SK-N-SH (cell line): ENCODE data around the gene TCOF1.

Experiments
- FOSL2 ChIP-seq: IDR thresholded peaks from 2 replicates; pipeline ENCODE4 v1.4.0; 2012; ENCODE audit warnings: low read depth, mild to moderate bottlenecking, moderate library complexity, borderline replicate concordance
- GABPA ChIP-seq: IDR thresholded peaks from 2 replicates; pipeline ENCODE4 v1.4.0; 2012; ENCODE audit warnings: low read depth, mild to moderate bottlenecking
- MXI1 ChIP-seq: IDR thresholded peaks from 2 replicates; pipeline ENCODE4 v1.6.1; 2012; ENCODE audit warnings: mild to moderate bottlenecking, low read depth, low read length, improper control_type of control experiment
- TAF1 ChIP-seq: IDR thresholded peaks from 2 replicates; pipeline ENCODE4 v1.6.1; 2012; ENCODE audit warnings: low read depth, mild to moderate bottlenecking, low read length, moderate library complexity, borderline replicate concordance
- USF2 ChIP-seq: fragments of 150-350 bp; IDR thresholded peaks from 2 replicates; pipeline ENCODE4 v1.6.1; 2017; ENCODE audit warnings: antibody characterized with exemption, low read length, low read depth, borderline replicate concordance
- TF ChIP-seq, protein P1 (sequence below): fragments of 200-600 bp; sonication (generic); IDR thresholded peaks from 2 replicates; pipeline ENCODE4 v1.6.1; 2017; ENCODE audit warnings: antibody characterized with exemption, mild to moderate bottlenecking, moderate library complexity

- TF ChIP-seq, protein P1, sequence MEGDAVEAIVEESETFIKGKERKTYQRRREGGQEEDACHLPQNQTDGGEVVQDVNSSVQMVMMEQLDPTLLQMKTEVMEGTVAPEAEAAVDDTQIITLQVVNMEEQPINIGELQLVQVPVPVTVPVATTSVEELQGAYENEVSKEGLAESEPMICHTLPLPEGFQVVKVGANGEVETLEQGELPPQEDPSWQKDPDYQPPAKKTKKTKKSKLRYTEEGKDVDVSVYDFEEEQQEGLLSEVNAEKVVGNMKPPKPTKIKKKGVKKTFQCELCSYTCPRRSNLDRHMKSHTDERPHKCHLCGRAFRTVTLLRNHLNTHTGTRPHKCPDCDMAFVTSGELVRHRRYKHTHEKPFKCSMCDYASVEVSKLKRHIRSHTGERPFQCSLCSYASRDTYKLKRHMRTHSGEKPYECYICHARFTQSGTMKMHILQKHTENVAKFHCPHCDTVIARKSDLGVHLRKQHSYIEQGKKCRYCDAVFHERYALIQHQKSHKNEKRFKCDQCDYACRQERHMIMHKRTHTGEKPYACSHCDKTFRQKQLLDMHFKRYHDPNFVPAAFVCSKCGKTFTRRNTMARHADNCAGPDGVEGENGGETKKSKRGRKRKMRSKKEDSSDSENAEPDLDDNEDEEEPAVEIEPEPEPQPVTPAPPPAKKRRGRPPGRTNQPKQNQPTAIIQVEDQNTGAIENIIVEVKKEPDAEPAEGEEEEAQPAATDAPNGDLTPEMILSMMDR = no peak
- no peak for TF ChIP-seq MXI1
- TF ChIP-seq USF2 = no peak
- no peak for TF ChIP-seq FOSL2
- no peak for TF ChIP-seq TAF1
- no peak for TF ChIP-seq GABPA
Measured at GRCh38 chr5:150446088-150446487, 88.6 kb downstream of the TCOF1 start.
